PC-9 (cell line): ENCODE data around the gene MAST2. TPM values are rescaled to one million over a fixed set of nuclear protein-coding genes. Genes with fewer than 3 reads are reported as not detected.

ENCODE experiments used
- BruUV-seq: library from RNA; stranded (reverse); fragments of 400-500 nt; replicated peaks from 2 replicates; lab custom pipeline; 2021; lab: Mats Ljungman, UMichigan
- CTCF ChIA-PET: fragments of 300-600 bp; sonication (Branson Sonifier 250); formaldehyde crosslinking; loops from one replicate; lab custom pipeline; 2022; ENCODE audit warnings: antibody characterized with exemption; lab: Charles Lee
- POLR2A ChIA-PET: fragments of 300-600 bp; sonication (Branson Sonifier 250); formaldehyde crosslinking; loops from one replicate; lab custom pipeline; 2022; ENCODE audit warnings: antibody characterized with exemption; ENCODE audit not compliant: unreplicated experiment; lab: Charles Lee
- DNase-seq, 2 experiments: peaks; one replicate each; pipeline versions ENCODE4 v3.0.0 to v3.0.0-alpha.2; 2015 to 2022; ENCODE audit warnings: mixed read lengths in 1 of 2
- H2AFZ ChIP-seq: fragments of 200-600 bp; sonication (generic); 2 replicates; pipeline ENCODE4 v1.8.1; 2017; ENCODE audit warnings: antibody characterized with exemption
- H3F3A ChIP-seq: fragments of 200-600 bp; sonication (generic); 2 replicates; pipeline ENCODE4 v1.8.1; 2017; ENCODE audit warnings: antibody characterized with exemption, mild to moderate bottlenecking, low read depth; ENCODE audit not compliant: insufficient read depth
- H3K27ac ChIP-seq: fragments of 200-600 bp; sonication (generic); 2 replicates; pipeline ENCODE4 v1.6.1; 2016; ENCODE audit warnings: mixed run types
- H3K27me3 ChIP-seq: fragments of 200-600 bp; sonication (generic); 2 replicates; pipeline ENCODE4 v1.6.1; 2016; ENCODE audit warnings: low read depth, mixed run types; ENCODE audit not compliant: insufficient read depth
- H3K36me3 ChIP-seq: fragments of 200-600 bp; sonication (generic); 2 replicates; pipeline ENCODE4 v1.6.1; 2016; ENCODE audit warnings: low read depth, mixed run types
- H3K4me1 ChIP-seq: fragments of 200-600 bp; sonication (generic); replicated peaks from 2 replicates; pipeline ENCODE4 v1.6.1; 2016; ENCODE audit warnings: mixed run types; ENCODE audit not compliant: insufficient read depth
- H3K4me2 ChIP-seq: fragments of 200-600 bp; sonication (generic); 2 replicates; pipeline ENCODE4 v1.6.1; 2017; ENCODE audit warnings: mixed run types
- H3K4me3 ChIP-seq: fragments of 200-600 bp; sonication (generic); 2 replicates; pipeline ENCODE4 v1.6.1; 2016; ENCODE audit warnings: mixed run types
- H3K79me2 ChIP-seq: fragments of 200-600 bp; sonication (generic); 2 replicates; pipeline ENCODE4 v1.6.1; 2017; ENCODE audit warnings: low read depth, mixed run types
- H3K9me2 ChIP-seq: fragments of 200-600 bp; sonication (generic); 2 replicates; pipeline ENCODE4 v1.8.1; 2017; ENCODE audit warnings: mild to moderate bottlenecking; ENCODE audit not compliant: insufficient read depth
- H3K9me3 ChIP-seq: fragments of 200-600 bp; sonication (generic); 2 replicates; pipeline ENCODE4 v1.8.1; 2016; ENCODE audit warnings: low read depth; ENCODE audit not compliant: insufficient read depth
- H4K20me1 ChIP-seq: fragments of 200-600 bp; sonication (generic); 2 replicates; pipeline ENCODE4 v1.8.1; 2017; ENCODE audit not compliant: insufficient read depth
- EZH2 ChIP-seq: fragments of 200-600 bp; sonication (generic); IDR thresholded peaks from 2 replicates; pipeline ENCODE4 v1.8.0; 2017; ENCODE audit warnings: antibody characterized with exemption, low read depth
- intact Hi-C: fragments of 100-400 bp; cut with micrococcal nuclease; formaldehyde crosslinking; loops from one replicate; pipeline ENCODE4 v1.10.0; 2022; ENCODE audit not compliant: unreplicated experiment
- total RNA-seq: library from RNA; stranded (reverse); gene quantifications from 2 replicates; pipeline ENCODE4 v1.2.3, GENCODE V29; 2021
- TF ChIP-seq, protein P1 (sequence below): fragments of 200-600 bp; sonication (generic); conservative IDR thresholded peaks from 2 replicates; pipeline ENCODE4 v1.6.1; 2017; ENCODE audit warnings: mixed run types, antibody characterized with exemption, mild to moderate bottlenecking, moderate library complexity

Gene MAST2
- total RNA-seq, 1 experiment from 2014 or later: 58.8 TPM

DNA sequence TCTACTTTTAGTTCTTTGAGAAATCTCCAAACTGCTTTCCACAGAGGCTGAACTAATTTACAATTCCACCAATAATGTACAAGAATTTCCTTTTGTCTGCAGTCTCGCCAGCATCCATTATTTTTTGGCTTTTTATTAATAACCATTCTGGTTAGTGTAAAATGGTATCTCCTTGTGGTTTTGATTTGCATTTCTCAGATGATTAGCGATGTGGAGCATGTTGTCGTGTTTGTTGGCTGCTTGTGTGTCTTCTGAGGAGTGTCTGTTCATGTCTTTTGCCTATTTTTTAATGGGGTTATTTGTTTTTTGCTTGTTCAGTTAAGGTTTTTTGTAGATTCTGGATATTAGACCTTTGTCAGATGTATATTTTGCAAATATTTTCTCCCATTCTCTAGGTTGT is 131.5 kb downstream of the MAST2 start:
- CTCF ChIA-PET: no interaction called here

DNA sequence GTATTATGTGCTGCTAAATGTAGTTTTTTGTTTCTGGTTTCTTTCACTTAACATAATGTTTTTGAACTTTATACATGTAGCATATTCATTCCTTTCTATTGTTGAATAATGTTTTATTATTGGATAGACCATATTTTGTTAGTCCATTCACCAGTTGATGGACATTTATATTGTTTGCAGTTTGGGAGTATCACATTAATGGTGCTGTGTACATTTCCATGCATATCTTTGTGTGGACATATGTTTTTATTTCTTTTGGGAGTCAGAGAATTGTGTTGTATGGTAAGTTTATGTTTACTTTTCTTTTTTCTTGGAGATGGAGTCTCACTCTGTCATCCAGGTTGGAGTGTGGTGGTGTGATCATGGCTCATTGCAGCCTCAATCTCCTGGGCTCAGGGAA is 134.6 kb downstream of the MAST2 start:
- no peak overlapping the region for H3K4me3 ChIP-seq
- no peak for DNase-seq
- no peak overlapping the region for H3K4me2 ChIP-seq
- H3K27me3 ChIP-seq: no peaks in the 10 kb centered on the region
- H3F3A ChIP-seq: no peaks in the 10 kb centered on the region
- intact Hi-C loops: no loop called here
- no peaks in the 10 kb centered on the region for H3K79me2 ChIP-seq
- BruUV-seq: no TSS peak
- no peak overlapping the region for H2AFZ ChIP-seq
- no peaks in the 10 kb centered on the region for H3K36me3 ChIP-seq
- no peaks in the 10 kb centered on the region for H4K20me1 ChIP-seq
- no peaks in the 10 kb centered on the region for H3K9me2 ChIP-seq
- POLR2A ChIA-PET: no interaction called here
- H3K9me3 ChIP-seq: no peaks in the 10 kb centered on the region
- CTCF ChIA-PET: no interaction called here
- no peaks in the 10 kb centered on the region for H3K4me1 ChIP-seq
- H3K27ac ChIP-seq: no peak overlapping the region
- TF ChIP-seq, protein P1, sequence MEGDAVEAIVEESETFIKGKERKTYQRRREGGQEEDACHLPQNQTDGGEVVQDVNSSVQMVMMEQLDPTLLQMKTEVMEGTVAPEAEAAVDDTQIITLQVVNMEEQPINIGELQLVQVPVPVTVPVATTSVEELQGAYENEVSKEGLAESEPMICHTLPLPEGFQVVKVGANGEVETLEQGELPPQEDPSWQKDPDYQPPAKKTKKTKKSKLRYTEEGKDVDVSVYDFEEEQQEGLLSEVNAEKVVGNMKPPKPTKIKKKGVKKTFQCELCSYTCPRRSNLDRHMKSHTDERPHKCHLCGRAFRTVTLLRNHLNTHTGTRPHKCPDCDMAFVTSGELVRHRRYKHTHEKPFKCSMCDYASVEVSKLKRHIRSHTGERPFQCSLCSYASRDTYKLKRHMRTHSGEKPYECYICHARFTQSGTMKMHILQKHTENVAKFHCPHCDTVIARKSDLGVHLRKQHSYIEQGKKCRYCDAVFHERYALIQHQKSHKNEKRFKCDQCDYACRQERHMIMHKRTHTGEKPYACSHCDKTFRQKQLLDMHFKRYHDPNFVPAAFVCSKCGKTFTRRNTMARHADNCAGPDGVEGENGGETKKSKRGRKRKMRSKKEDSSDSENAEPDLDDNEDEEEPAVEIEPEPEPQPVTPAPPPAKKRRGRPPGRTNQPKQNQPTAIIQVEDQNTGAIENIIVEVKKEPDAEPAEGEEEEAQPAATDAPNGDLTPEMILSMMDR: no peak
- TF ChIP-seq EZH2: no peak

More for the DNA sequence above, 131.5 kb downstream of the MAST2 start:
- Histone ChIP-seq H3K79me2 (no peaks in the 10 kb centered on the region), H3K4me3 (no peak overlapping the region), H4K20me1 (no peaks in the 10 kb centered on the region), H3F3A (peaks cover under 1% of the 10 kb centered on the region; the same call in 1 of the 2 replicates), H3K9me3 (no peaks in the 10 kb centered on the region), H3K4me1 (no peaks in the 10 kb centered on the region), H3K9me2 (no peaks in the 10 kb centered on the region), H3K36me3 (no peaks in the 10 kb centered on the region), H3K4me2 (no peak overlapping the region), H3K27me3 (no peaks in the 10 kb centered on the region), H2AFZ (no peak overlapping the region), H3K27ac (no peak overlapping the region)
- no peak for DNase-seq
- no TSS peak for BruUV-seq
- no peak for TF ChIP-seq EZH2
- TF ChIP-seq, protein P1: no peak
- POLR2A ChIA-PET: no interaction called here
- intact Hi-C loops: no loop called here

DNA sequence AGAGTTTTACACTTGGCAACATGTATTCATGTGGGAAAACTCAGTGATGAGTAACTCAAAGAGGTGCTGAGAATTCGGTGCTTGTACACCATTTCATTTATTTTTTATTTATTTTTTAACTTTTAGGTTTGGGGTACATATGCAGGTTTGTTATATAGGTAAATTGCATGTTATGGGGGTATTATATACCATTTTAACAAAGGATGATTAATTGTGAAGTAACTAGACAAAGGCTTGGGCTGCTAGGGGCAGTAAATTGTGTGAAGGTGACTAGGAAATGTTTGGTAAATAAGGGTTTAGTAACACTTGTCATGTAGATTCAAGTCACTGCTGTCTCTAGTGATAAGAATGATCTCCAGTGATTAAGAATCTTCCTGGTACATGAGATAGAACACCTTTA is 139.0 kb downstream of the MAST2 start:
- H4K20me1 ChIP-seq: no peaks in the 10 kb centered on the region
- no peak overlapping the region for H3K4me3 ChIP-seq
- TF ChIP-seq EZH2: no peak
- TF ChIP-seq, protein P1: no peak
- H3K4me2 ChIP-seq: no peak overlapping the region
- H3K9me2 ChIP-seq: no peaks in the 10 kb centered on the region
- POLR2A ChIA-PET: no interaction called here
- DNase-seq: no peak
- CTCF ChIA-PET: no interaction called here
- no peak overlapping the region for H3K27ac ChIP-seq
- H3K36me3 ChIP-seq: no peaks in the 10 kb centered on the region
- intact Hi-C loops: no loop called here
- H3F3A ChIP-seq: no peaks in the 10 kb centered on the region
- no peaks in the 10 kb centered on the region for H3K79me2 ChIP-seq
- no peaks in the 10 kb centered on the region for H3K9me3 ChIP-seq
- BruUV-seq: no TSS peak
- H2AFZ ChIP-seq: no peak overlapping the region
- H3K4me1 ChIP-seq: no peaks in the 10 kb centered on the region
- H3K27me3 ChIP-seq: no peaks in the 10 kb centered on the region
